Parathyroid adenoma (tissue), 2 donors: ENCODE measurements around the gene IPCEF1.

ENCODE experiments used
- H2AFZ ChIP-seq: fragments of 300-600 bp; sonication (generic); one replicate; pipeline ENCODE4 v1.7.0; 2017; ENCODE audit warnings: antibody characterized with exemption, mild to moderate bottlenecking
- H3K27ac ChIP-seq: fragments of 300-600 bp; sonication (generic); one replicate; pipeline ENCODE4 v1.7.0; 2017
- H3K27me3 ChIP-seq: fragments of 300-600 bp; sonication (generic); one replicate; pipeline ENCODE4 v1.7.0; 2017; ENCODE audit warnings: low read length; ENCODE audit not compliant: control insufficient read depth, insufficient read depth
- H3K36me3 ChIP-seq: fragments of 300-600 bp; sonication (generic); one replicate; pipeline ENCODE4 v1.7.0; 2017; ENCODE audit warnings: low read length; ENCODE audit not compliant: control insufficient read depth, insufficient read depth
- H3K4me1 ChIP-seq: fragments of 300-600 bp; sonication (generic); one replicate; pipeline ENCODE4 v1.7.0; 2017; ENCODE audit warnings: control low read depth
- H3K4me2 ChIP-seq: fragments of 300-600 bp; sonication (generic); one replicate; pipeline ENCODE4 v1.7.0; 2017; ENCODE audit warnings: low read length
- H3K4me3 ChIP-seq: fragments of 300-600 bp; sonication (generic); one replicate; pipeline ENCODE4 v1.7.0; 2017; ENCODE audit warnings: low read depth, low read length
- H3K79me2 ChIP-seq: fragments of 300-600 bp; sonication (generic); one replicate; pipeline ENCODE4 v1.7.0; 2017; ENCODE audit warnings: control low read depth
- H3K9ac ChIP-seq: fragments of 300-600 bp; sonication (generic); one replicate; pipeline ENCODE4 v1.7.0; 2017; ENCODE audit warnings: mild to moderate bottlenecking
- H3K9me3 ChIP-seq: fragments of 300-600 bp; sonication (generic); one replicate; pipeline ENCODE4 v1.7.0; 2017; ENCODE audit warnings: low read length; ENCODE audit not compliant: control insufficient read depth
- TF ChIP-seq, protein P1 (sequence below): fragments of 300-600 bp; sonication (generic); IDR thresholded peaks from one replicate; pipeline ENCODE4 v1.7.0; 2017; ENCODE audit warnings: antibody characterized with exemption, mild to moderate bottlenecking
- donor health status: primary hyperparathyroidism.

IPCEF1 gene

GRCh38 chr6:154223296-154223695 is 133.3 kb downstream of the IPCEF1 start:
- H3K4me3 ChIP-seq, result no peak overlapping the region
- H2AFZ ChIP-seq, result no peak overlapping the region
- TF ChIP-seq, protein P1, sequence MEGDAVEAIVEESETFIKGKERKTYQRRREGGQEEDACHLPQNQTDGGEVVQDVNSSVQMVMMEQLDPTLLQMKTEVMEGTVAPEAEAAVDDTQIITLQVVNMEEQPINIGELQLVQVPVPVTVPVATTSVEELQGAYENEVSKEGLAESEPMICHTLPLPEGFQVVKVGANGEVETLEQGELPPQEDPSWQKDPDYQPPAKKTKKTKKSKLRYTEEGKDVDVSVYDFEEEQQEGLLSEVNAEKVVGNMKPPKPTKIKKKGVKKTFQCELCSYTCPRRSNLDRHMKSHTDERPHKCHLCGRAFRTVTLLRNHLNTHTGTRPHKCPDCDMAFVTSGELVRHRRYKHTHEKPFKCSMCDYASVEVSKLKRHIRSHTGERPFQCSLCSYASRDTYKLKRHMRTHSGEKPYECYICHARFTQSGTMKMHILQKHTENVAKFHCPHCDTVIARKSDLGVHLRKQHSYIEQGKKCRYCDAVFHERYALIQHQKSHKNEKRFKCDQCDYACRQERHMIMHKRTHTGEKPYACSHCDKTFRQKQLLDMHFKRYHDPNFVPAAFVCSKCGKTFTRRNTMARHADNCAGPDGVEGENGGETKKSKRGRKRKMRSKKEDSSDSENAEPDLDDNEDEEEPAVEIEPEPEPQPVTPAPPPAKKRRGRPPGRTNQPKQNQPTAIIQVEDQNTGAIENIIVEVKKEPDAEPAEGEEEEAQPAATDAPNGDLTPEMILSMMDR, result no peak
- H3K36me3 ChIP-seq, result no peaks in the 10 kb centered on the region
- H3K79me2 ChIP-seq, result no peaks in the 10 kb centered on the region
- no peak overlapping the region for H3K9ac ChIP-seq
- H3K27ac ChIP-seq, result no peak overlapping the region
- H3K9me3 ChIP-seq, result no peaks in the 10 kb centered on the region
- H3K27me3 ChIP-seq, result no peaks in the 10 kb centered on the region
- H3K4me2 ChIP-seq, result no peak overlapping the region
- H3K4me1 ChIP-seq, result peaks cover 4% of the 10 kb centered on the region

GRCh38 chr6:154222716-154223115 is 133.9 kb downstream of the IPCEF1 start:
- Histone ChIP-seq H3K27me3 (no peaks in the 10 kb centered on the region), H3K36me3 (no peaks in the 10 kb centered on the region), H3K9me3 (no peaks in the 10 kb centered on the region), H2AFZ (no peak overlapping the region), H3K79me2 (no peaks in the 10 kb centered on the region), H3K27ac (no peak overlapping the region), H3K4me1 (peaks cover 4% of the 10 kb centered on the region), H3K4me2 (no peak overlapping the region), H3K4me3 (no peak overlapping the region), H3K9ac (no peak overlapping the region)
- TF ChIP-seq, protein P1, result no peak

GRCh38 chr6:154219250-154219649 is 137.4 kb downstream of the IPCEF1 start:
- Histone ChIP-seq H3K9ac (no peak overlapping the region), H3K4me3 (no peak overlapping the region), H3K79me2 (no peaks in the 10 kb centered on the region), H3K27me3 (no peaks in the 10 kb centered on the region), H3K27ac (no peak overlapping the region), H3K4me1 (peaks cover 4% of the 10 kb centered on the region), H3K4me2 (no peak overlapping the region), H3K36me3 (no peaks in the 10 kb centered on the region), H2AFZ (no peak overlapping the region), H3K9me3 (no peaks in the 10 kb centered on the region)
- TF ChIP-seq, protein P1, result no peak

DNA sequence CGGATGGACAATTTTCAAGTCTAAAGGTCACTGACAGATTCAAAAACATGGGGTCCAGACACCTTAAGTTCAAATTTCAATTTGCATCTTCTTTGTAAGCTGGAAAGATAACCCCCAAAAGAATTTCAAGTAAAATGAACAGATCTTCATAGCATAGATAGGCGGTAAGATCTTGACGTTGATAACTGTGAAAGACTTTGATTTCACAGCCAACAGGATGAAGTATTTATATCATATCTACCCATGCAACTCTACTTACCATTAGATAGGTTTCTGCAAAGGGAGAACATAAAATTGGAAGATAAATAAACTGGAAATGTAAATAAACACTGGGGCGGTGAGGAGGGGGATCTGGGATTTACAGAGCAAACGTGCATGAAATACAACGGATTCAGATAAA is 137.8 kb downstream of the IPCEF1 start:
- Histone ChIP-seq H3K27me3 (no peaks in the 10 kb centered on the region), H3K4me3 (no peak overlapping the region), H3K9ac (no peak overlapping the region), H3K79me2 (no peaks in the 10 kb centered on the region), H3K36me3 (no peaks in the 10 kb centered on the region), H2AFZ (peak overlapping the region; percentile 11), H3K9me3 (no peaks in the 10 kb centered on the region), H3K4me2 (no peak overlapping the region), H3K4me1 (peaks cover 4% of the 10 kb centered on the region), H3K27ac (no peak overlapping the region)
- TF ChIP-seq, protein P1, result no peak

- Histone ChIP-seq H3K4me3 (no peak overlapping the region), H3K27me3 (no peaks in the 10 kb centered on the region), H3K36me3 (no peaks in the 10 kb centered on the region), H3K79me2 (no peaks in the 10 kb centered on the region), H3K9ac (no peak overlapping the region), H3K9me3 (no peaks in the 10 kb centered on the region), H2AFZ (no peak overlapping the region), H3K4me2 (no peak overlapping the region), H3K27ac (no peak overlapping the region), H3K4me1 (peaks cover 4% of the 10 kb centered on the region)
- TF ChIP-seq, protein P1, result no peak
Measured at GRCh38 chr6:154218301-154218700, 138.3 kb downstream of the IPCEF1 start.
